DOHH2 (cell line): ENCODE data around the gene OR5AN1.
"Not testable (repeated sequence)": the region's sequence is repeated elsewhere in the genome, so short reads cannot be mapped to it uniquely, and the experiment has no call there.

Source experiments
- H3F3A ChIP-seq: fragments of 200-600 bp; sonication (generic), shearing (Covaris generic); 2 replicates; pipeline ENCODE4 v1.6.0; 2016; ENCODE audit warnings: antibody characterized with exemption, mild to moderate bottlenecking; ENCODE audit not compliant: control insufficient read depth, insufficient read depth
- H3K27ac ChIP-seq: fragments of 200-600 bp; sonication (generic); 2 replicates; pipeline ENCODE4 v1.5.1; 2014; ENCODE audit warnings: low read depth, mild to moderate bottlenecking, low read length, moderate library complexity
- H3K27me3 ChIP-seq: fragments of 200-600 bp; sonication (generic); 2 replicates; pipeline ENCODE4 v1.6.1; 2014; ENCODE audit warnings: mild to moderate bottlenecking, low read length, mixed read lengths; ENCODE audit not compliant: control insufficient read depth
- H3K36me3 ChIP-seq: fragments of 200-600 bp; sonication (generic); 2 replicates; pipeline ENCODE4 v1.6.1; 2014; ENCODE audit warnings: mild to moderate bottlenecking, low read length, moderate library complexity, mixed read lengths; ENCODE audit not compliant: control insufficient read depth
- H3K4me1 ChIP-seq: fragments of 200-600 bp; sonication (generic); 2 replicates; pipeline ENCODE4 v1.6.1; 2014; ENCODE audit warnings: mild to moderate bottlenecking, low read length, mixed read lengths; ENCODE audit not compliant: control insufficient read depth
- H3K4me2 ChIP-seq: fragments of 200-600 bp; sonication (generic); 2 replicates; pipeline ENCODE4 v1.6.0; 2014; ENCODE audit warnings: mild to moderate bottlenecking, low read length, moderate library complexity
- H3K4me3 ChIP-seq: fragments of 200-600 bp; sonication (generic); 2 replicates; pipeline ENCODE4 v1.5.1; 2014; ENCODE audit warnings: mild to moderate bottlenecking, low read length, mixed read lengths
- H3K79me2 ChIP-seq: fragments of 200-600 bp; sonication (generic); 2 replicates; pipeline ENCODE4 v1.6.1; 2014; ENCODE audit warnings: mild to moderate bottlenecking, low read length, mixed read lengths; ENCODE audit not compliant: control insufficient read depth
- H3K9me2 ChIP-seq: fragments of 200-600 bp; sonication (generic); replicated peaks from 2 replicates; pipeline ENCODE4 v1.6.1; 2014; ENCODE audit warnings: mild to moderate bottlenecking, low read length, mixed read lengths; ENCODE audit not compliant: control insufficient read depth
- H3K9me3 ChIP-seq: fragments of 200-600 bp; sonication (generic); 2 replicates; pipeline ENCODE4 v1.6.1; 2014; ENCODE audit warnings: antibody characterized with exemption, low read length, mixed read lengths; ENCODE audit not compliant: control insufficient read depth, insufficient read depth
- H4K20me1 ChIP-seq: fragments of 200-600 bp; sonication (generic); 2 replicates; pipeline ENCODE4 v1.6.0; 2014; ENCODE audit warnings: low read depth, mild to moderate bottlenecking, antibody characterized with exemption, low read length, moderate library complexity; ENCODE audit not compliant: control insufficient read depth, insufficient read depth
- EZH2phosphoT487 ChIP-seq: fragments of 200-600 bp; sonication (generic); IDR thresholded peaks from 2 replicates; pipeline ENCODE4 v1.6.1; 2017; ENCODE audit warnings: borderline replicate concordance, mild to moderate bottlenecking, antibody characterized with exemption, low read length, moderate library complexity, mixed read lengths
- TF ChIP-seq, protein P1 (sequence below): fragments of 200-600 bp; sonication (generic); IDR thresholded peaks from one replicate; pipeline ENCODE4 v1.5.1; 2014; ENCODE audit warnings: antibody characterized with exemption, mild to moderate bottlenecking, low read depth, low read length; ENCODE audit not compliant: poor library complexity, severe bottlenecking

Gene OR5AN1

DNA sequence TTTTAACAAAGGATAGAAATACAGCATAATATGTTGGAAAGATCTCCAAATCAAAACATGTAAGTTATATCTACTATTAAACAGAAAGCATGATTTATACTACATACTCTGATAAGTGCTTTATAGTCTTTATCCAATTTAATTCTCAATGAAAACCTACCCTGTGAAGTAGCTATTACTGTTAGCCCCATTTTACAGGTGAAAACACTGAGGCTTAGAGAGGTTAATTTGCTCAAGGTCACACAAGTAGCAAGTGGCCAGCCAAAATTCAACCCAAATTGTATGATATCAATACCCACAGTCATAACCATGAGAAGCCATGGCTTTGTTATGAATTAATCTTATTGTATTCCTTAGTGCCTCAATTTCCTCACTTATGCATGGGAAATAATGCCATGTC, 675 bp upstream of the OR5AN1 start:
- H3K4me1 ChIP-seq = no peaks in the 10 kb centered on the region
- H3K27me3 ChIP-seq = no peaks in the 10 kb centered on the region
- TF ChIP-seq, protein P1, sequence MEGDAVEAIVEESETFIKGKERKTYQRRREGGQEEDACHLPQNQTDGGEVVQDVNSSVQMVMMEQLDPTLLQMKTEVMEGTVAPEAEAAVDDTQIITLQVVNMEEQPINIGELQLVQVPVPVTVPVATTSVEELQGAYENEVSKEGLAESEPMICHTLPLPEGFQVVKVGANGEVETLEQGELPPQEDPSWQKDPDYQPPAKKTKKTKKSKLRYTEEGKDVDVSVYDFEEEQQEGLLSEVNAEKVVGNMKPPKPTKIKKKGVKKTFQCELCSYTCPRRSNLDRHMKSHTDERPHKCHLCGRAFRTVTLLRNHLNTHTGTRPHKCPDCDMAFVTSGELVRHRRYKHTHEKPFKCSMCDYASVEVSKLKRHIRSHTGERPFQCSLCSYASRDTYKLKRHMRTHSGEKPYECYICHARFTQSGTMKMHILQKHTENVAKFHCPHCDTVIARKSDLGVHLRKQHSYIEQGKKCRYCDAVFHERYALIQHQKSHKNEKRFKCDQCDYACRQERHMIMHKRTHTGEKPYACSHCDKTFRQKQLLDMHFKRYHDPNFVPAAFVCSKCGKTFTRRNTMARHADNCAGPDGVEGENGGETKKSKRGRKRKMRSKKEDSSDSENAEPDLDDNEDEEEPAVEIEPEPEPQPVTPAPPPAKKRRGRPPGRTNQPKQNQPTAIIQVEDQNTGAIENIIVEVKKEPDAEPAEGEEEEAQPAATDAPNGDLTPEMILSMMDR = no peak
- TF ChIP-seq EZH2phosphoT487 = no peak
- H3K4me2 ChIP-seq = no peak overlapping the region
- H3K79me2 ChIP-seq = no peaks in the 10 kb centered on the region
- no peaks in the 10 kb centered on the region for H3K36me3 ChIP-seq
- no peaks in the 10 kb centered on the region for H4K20me1 ChIP-seq
- H3K9me2 ChIP-seq = no peaks in the 10 kb centered on the region
- H3K27ac ChIP-seq = no peak overlapping the region
- H3K4me3 ChIP-seq = no peak overlapping the region
- H3K9me3 ChIP-seq = no peaks in the 10 kb centered on the region
- no peaks in the 10 kb centered on the region for H3F3A ChIP-seq

GRCh38 chr11:59365232-59366018, 6.7 kb downstream of the OR5AN1 start:
- Histone ChIP-seq H3K4me3 (no peak overlapping the region), H3K79me2 (no peaks in the 10 kb centered on the region), H4K20me1 (no peaks in the 10 kb centered on the region), H3K36me3 (no peaks in the 10 kb centered on the region), H3K27me3 (no peaks in the 10 kb centered on the region), H3F3A (no peaks in the 10 kb centered on the region), H3K4me1 (0 out of 2 replicates have a peak, but pooled peaks cover 3% of the 10 kb centered on the region), H3K4me2 (no peak overlapping the region), H3K9me2 (no peaks in the 10 kb centered on the region; the same call in 1 of the 2 replicates), H3K9me3 (no peaks in the 10 kb centered on the region), H3K27ac (no peak overlapping the region)
- TF ChIP-seq, protein P1 = no peak

GRCh38 chr11:59368238-59369022, 9.7 kb downstream of the OR5AN1 start:
- Histone ChIP-seq H4K20me1 (no peaks in the 10 kb centered on the region), H3K4me3 (no peak overlapping the region), H3K27me3 (no peaks in the 10 kb centered on the region), H3K4me2 (no peak overlapping the region), H3K36me3 (no peaks in the 10 kb centered on the region), H3K79me2 (no peaks in the 10 kb centered on the region), H3K4me1 (0 out of 2 replicates have a peak, but pooled peaks cover 3% of the 10 kb centered on the region), H3K27ac (no peak overlapping the region), H3K9me3 (no peaks in the 10 kb centered on the region), H3K9me2 (no peaks in the 10 kb centered on the region; the same call in 1 of the 2 replicates), H3F3A (no peaks in the 10 kb centered on the region)
- TF ChIP-seq, protein P1 = no peak
- TF ChIP-seq EZH2phosphoT487 = no peak

GRCh38 chr11:59372324-59372723, 13.6 kb downstream of the OR5AN1 start:
- not testable (repeated sequence) for H3K4me2 ChIP-seq, H4K20me1 ChIP-seq, H3K9me2 ChIP-seq, H3K9me3 ChIP-seq, H3K36me3 ChIP-seq, H3K4me3 ChIP-seq, H3K27me3 ChIP-seq, H3K79me2 ChIP-seq, H3F3A ChIP-seq, H3K27ac ChIP-seq, H3K4me1 ChIP-seq
